HG02759 (cell line): ENCODE data around the gene LMAN1L.

Experiments
- ATAC-seq: cut with Tn5 transposase; IDR thresholded peaks from one replicate; pipeline ENCODE4 v1.9.1; 2021; ENCODE audit warnings: mild to moderate bottlenecking, moderate library complexity; ENCODE audit not compliant: unreplicated experiment

LMAN1L gene

GRCh38 chr15:74815121-74815934 lies 2.7 kb downstream of the LMAN1L start:
- no peak for ATAC-seq

- no peak for ATAC-seq
Observed at GRCh38 chr15:74815961-74816360, 3.3 kb downstream of the LMAN1L start.

- no peak for ATAC-seq
Observed at GRCh38 chr15:74816624-74817369, 4.2 kb downstream of the LMAN1L start.

GRCh38 chr15:74817370-74817737 lies 4.7 kb downstream of the LMAN1L start:
- no peak for ATAC-seq

GRCh38 chr15:74820056-74820455 lies 7.4 kb downstream of the LMAN1L start:
- no peak for ATAC-seq

- ATAC-seq: peak; percentile 68
Observed at GRCh38 chr15:74821091-74821789, 8.6 kb downstream of the LMAN1L start.

- no peak for ATAC-seq
Observed at GRCh38 chr15:74821790-74822158, 9.1 kb downstream of the LMAN1L start.

GRCh38 chr15:74822233-74822632 lies 9.6 kb downstream of the LMAN1L start:
- no peak for ATAC-seq

GRCh38 chr15:74823324-74823723 lies 10.7 kb downstream of the LMAN1L start:
- ATAC-seq: no peak

- ATAC-seq: no peak
Observed at GRCh38 chr15:74824976-74825375, 12.3 kb downstream of the LMAN1L start.

- ATAC-seq: no peak
Observed at GRCh38 chr15:74825866-74826265, 13.2 kb downstream of the LMAN1L start.

- ATAC-seq: no peak
Observed at GRCh38 chr15:74826364-74826819, 13.8 kb downstream of the LMAN1L start, which contains the start of gene CPLX3. Gene CPLX3 (plus strand): TSS chr15:74826627. CDS start chr15:74826704, 77 bp downstream.

- no peak for ATAC-seq
Observed at GRCh38 chr15:74826921-74827320, 14.3 kb downstream of the LMAN1L start.

GRCh38 chr15:74827614-74828013 lies 15.0 kb downstream of the LMAN1L start:
- ATAC-seq: no peak

- no peak for ATAC-seq
Observed at GRCh38 chr15:74828835-74829234, 16.2 kb downstream of the LMAN1L start.

GRCh38 chr15:74829486-74829885 lies 16.9 kb downstream of the LMAN1L start:
- ATAC-seq: no peak

GRCh38 chr15:74829991-74830390 lies 17.4 kb downstream of the LMAN1L start:
- ATAC-seq: no peak

- no peak for ATAC-seq
Observed at GRCh38 chr15:74830868-74831267, 18.2 kb downstream of the LMAN1L start.

- no peak for ATAC-seq
Observed at GRCh38 chr15:74831813-74832495, 19.3 kb downstream of the LMAN1L start.

- no peak for ATAC-seq
Observed at GRCh38 chr15:74832826-74833225, 20.2 kb downstream of the LMAN1L start.
